IPS-NIHi7 (cell line): ENCODE measurements around the gene C2orf49.

ENCODE experiments used
- DNase-seq: peaks from one replicate; pipeline ENCODE4 v3.0.0; 2012; ENCODE audit warnings: mixed read lengths; ENCODE audit errors: extremely low spot score

Gene C2orf49

GRCh38 chr2:105383432-105384166 lies 46.3 kb downstream of the C2orf49 start:
- DNase-seq, result no peak

GRCh38 chr2:105384216-105384615 lies 46.9 kb downstream of the C2orf49 start:
- no peak for DNase-seq

GRCh38 chr2:105384861-105385260 lies 47.5 kb downstream of the C2orf49 start:
- DNase-seq, result no peak

GRCh38 chr2:105385731-105386540 lies 48.6 kb downstream of the C2orf49 start:
- DNase-seq, result no peak

- no peak for DNase-seq
These were observed 49.9 kb downstream of the C2orf49 start for GRCh38 chr2:105387225-105387624.

GRCh38 chr2:105388971-105389381 lies 51.6 kb downstream of the C2orf49 start:
- no peak for DNase-seq

- DNase-seq, result no peak
These were observed 53.1 kb downstream of the C2orf49 start for GRCh38 chr2:105390454-105390853.

GRCh38 chr2:105391058-105391627 lies 53.8 kb downstream of the C2orf49 start:
- no peak for DNase-seq

GRCh38 chr2:105391763-105392662 lies 54.7 kb downstream of the C2orf49 start:
- no peak for DNase-seq

- DNase-seq, result no peak
These were observed 56.2 kb downstream of the C2orf49 start for GRCh38 chr2:105393373-105394055.

- DNase-seq, result no peak
These were observed 57.7 kb downstream of the C2orf49 start for GRCh38 chr2:105394951-105395611.

GRCh38 chr2:105395691-105396090 lies 58.4 kb downstream of the C2orf49 start:
- no peak for DNase-seq

GRCh38 chr2:105396254-105397024 lies 59.1 kb downstream of the C2orf49 start:
- peak; percentile 41 for DNase-seq

- DNase-seq, result no peak
These were observed 59.8 kb downstream of the C2orf49 start for GRCh38 chr2:105397025-105397722.

- no peak for DNase-seq
These were observed 60.6 kb downstream of the C2orf49 start for GRCh38 chr2:105397953-105398335.

GRCh38 chr2:105398336-105399206 lies 61.2 kb downstream of the C2orf49 start, which contains the start of gene FHL2:
TSS of gene FHL2 (minus strand) at chr2:105399051. CDS start at chr2:105386516, 12,535 bp downstream.
- peak; percentile 90 for DNase-seq
